ENCODE data around the gene HIPK1.

- TF ChIP-seq JUND (IDR thresholded peaks at IDR 0.05; ENCODE audit: low read depth, low read length) (no peak), YBX1 (IDR thresholded peaks at IDR 0.05) (no peak), ATF2 (IDR thresholded peaks at IDR 0.05; ENCODE audit: low read length) (no peak), RAD21 (IDR thresholded peaks at IDR 0.05; ENCODE audit: insufficient read depth, low read depth, low read length) (no peak), ATF3 (IDR thresholded peaks at IDR 0.05; ENCODE audit: borderline replicate concordance, extremely low read depth, low read depth, low read length) (no peak)
These were observed 92.6 kb downstream of the HIPK1 start for GRCh38 chr1:114021665-114022099.

Measured in GM12878 (cell line).